ENCODE data around the gene BCAS3. TPM values are rescaled to one million over a fixed set of nuclear protein-coding genes. Genes with fewer than 3 reads are reported as not detected.

The BCAS3 gene
- total RNA-seq (10 to 100 TPM; 10.6 to 23.5 (median 18.3) TPM), polyA plus RNA-seq (1 to 10 TPM; 4.5 to 6.8 TPM)
- long read RNA-seq, donor 1, full-length matches to known transcripts: 2 of 9 reads
- long read RNA-seq, donor 1, partial matches to known transcripts: 5 of 9 reads
- long read RNA-seq, donor 1, other reads (novel, unspliced or antisense): 2 of 9 reads
- long read RNA-seq, donor 2, full-length matches to known transcripts: 1 of 18 reads
- long read RNA-seq, donor 2, partial matches to known transcripts: 9 of 18 reads
- long read RNA-seq, donor 2, other reads (novel, unspliced or antisense): 8 of 18 reads
- long read RNA-seq, donor 3, full-length matches to known transcripts: 6 of 10 reads
- long read RNA-seq, donor 3, partial matches to known transcripts: 3 of 10 reads
- long read RNA-seq, donor 3, other reads (novel, unspliced or antisense): 1 of 10 reads

DNA sequence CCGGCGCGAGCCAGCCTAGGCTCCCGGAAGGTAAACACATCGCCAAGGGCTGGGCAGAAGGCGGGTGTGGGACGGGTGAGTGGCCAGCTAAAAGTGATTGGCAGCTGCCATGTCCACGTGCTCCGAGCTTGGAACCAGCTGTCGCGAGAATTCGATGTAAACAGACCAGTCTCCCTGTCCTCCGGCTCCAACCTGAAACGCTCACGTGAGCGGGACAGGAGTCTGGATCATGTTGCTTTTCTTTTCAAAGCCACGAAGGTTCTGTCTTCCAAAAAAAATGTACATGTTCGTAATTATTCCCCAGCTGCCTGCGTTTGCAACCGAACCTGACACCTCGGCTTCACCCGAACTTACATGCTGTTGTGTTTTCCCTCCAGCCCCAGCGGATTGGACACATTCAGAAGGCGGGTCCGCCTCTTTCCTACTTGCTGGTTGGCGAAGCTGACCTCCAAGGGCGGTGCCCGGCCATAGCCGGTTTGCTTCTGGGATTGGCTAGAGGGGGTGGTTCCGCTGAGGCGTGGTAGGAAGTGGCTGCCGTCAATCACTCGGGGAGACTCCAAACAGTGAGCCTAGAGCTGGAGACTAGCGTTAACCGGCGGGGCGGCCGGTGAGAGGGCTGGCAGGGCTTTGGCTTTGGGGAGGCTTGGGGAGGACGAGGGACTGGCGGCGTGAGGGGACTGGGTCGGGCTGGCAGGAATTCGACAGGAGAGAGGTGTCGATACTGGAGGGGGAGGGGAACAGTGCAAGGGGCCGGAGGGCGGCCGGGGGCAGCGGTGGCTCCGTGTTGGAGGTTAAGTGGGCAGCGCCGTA lies at the start of gene BCAS3:
BCAS3 (plus strand) TSS at position 544 of the 810 bp plus-strand sequence.
- no peaks in the 10 kb centered on the region for H3K9me3 ChIP-seq
- peaks cover 0 to 18% (median 8%) of the 10 kb centered on the region in 12 donors for H3K4me1 ChIP-seq
- intact Hi-C loops (cut with DNase I): loop anchor here in 1 of 10 donors (1.0 kb wide), 1 partner anchor 78 kb away; no protein-coding TSS in a partner anchor
- peaks cover 0 to 18% (median 11%) of the 10 kb centered on the region in 9 donors for H3K36me3 ChIP-seq
- peak; percentile 99 for ATAC-seq
- no peaks in the 10 kb centered on the region for H3K27me3 ChIP-seq
- 0 to 1% (median 0%) methylated on average over 50 to 51 of the region's 51 CpGs for WGBS, 4 donors
- DNase-seq: peak; percentile 98 to 99 (median 99)
- peak; percentile 83 to 98 for TF ChIP-seq POLR2A (IDR thresholded peaks at IDR 0.05)
- TF ChIP-seq, protein P1, sequence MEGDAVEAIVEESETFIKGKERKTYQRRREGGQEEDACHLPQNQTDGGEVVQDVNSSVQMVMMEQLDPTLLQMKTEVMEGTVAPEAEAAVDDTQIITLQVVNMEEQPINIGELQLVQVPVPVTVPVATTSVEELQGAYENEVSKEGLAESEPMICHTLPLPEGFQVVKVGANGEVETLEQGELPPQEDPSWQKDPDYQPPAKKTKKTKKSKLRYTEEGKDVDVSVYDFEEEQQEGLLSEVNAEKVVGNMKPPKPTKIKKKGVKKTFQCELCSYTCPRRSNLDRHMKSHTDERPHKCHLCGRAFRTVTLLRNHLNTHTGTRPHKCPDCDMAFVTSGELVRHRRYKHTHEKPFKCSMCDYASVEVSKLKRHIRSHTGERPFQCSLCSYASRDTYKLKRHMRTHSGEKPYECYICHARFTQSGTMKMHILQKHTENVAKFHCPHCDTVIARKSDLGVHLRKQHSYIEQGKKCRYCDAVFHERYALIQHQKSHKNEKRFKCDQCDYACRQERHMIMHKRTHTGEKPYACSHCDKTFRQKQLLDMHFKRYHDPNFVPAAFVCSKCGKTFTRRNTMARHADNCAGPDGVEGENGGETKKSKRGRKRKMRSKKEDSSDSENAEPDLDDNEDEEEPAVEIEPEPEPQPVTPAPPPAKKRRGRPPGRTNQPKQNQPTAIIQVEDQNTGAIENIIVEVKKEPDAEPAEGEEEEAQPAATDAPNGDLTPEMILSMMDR (IDR thresholded peaks at IDR 0.05): no peak
- H3K27ac ChIP-seq: peak within 1 kb of the TSS in 11 of 12 donors; percentile 40 to 86 (median 78)
- peak within 1 kb of the TSS; percentile 63 to 96 (median 82) for H3K4me3 ChIP-seq

DNA sequence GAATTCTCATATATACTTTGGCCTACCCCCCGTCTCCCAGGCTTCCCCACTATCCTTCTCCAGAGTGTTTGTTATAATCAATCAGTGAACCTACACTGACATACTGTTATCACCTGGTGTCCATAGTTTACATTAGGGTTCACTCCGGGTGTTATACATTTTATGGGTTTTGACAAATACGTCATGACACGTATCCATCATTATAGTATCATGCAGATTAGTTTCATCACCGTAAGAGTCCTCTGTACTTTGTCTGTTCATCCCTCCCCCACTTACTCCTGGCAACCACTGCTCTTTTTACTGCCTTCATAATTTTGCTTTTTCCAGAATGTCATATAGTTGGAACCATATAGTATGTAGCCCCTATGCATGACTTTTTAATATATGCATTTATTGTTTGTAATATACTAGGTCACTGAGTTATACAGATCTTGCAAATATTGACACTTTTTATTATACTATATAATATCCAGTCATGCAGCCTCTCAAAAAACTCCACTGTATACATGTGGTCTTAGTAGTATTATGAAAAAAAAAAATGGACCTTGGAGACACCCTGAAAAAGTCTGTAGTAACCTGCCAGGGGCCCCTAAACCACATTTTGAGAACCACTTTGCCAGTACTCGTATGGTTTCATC lies 49.3 kb upstream of the BCAS3 start:
- TF ChIP-seq, protein P1 (IDR thresholded peaks at IDR 0.05): no peak
- no peak for TF ChIP-seq POLR2A (IDR thresholded peaks at IDR 0.05)
- intact Hi-C loops (cut with DNase I): no loop called here
- Histone ChIP-seq H3K27ac (no peak overlapping the region), H3K36me3 (peaks cover 0 to 52% (median 40%) of the 10 kb centered on the region in 9 donors), H3K9me3 (no peaks in the 10 kb centered on the region), H3K4me3 (no peak overlapping the region), H3K27me3 (no peaks in the 10 kb centered on the region), H3K4me1 (peaks cover 0 to 13% (median 2%) of the 10 kb centered on the region in 12 donors)
- DNase-seq (no peak), ATAC-seq (no peak)
- WGBS, 4 donors: 91 to 95% (median 93%) methylated on average over 6 of the region's 6 CpGs

DNA sequence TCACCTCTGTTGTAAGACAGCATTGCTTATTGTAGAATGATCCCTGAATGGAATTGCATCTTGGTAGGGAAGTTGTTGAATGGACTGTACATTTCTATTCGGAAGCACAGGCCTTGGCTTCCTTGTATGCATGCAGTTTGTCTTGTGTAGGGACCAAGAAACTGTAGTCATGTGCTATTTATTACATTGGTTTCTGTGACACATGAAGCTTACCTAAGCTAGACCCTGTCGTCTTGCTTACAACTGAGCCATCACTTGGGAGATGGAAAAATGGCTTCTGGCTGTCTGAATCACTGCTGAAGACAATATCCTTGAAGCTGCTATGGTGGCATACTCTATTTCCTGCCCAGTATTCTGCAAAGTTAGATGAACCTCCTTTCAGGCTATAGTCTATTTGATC lies 48.5 kb upstream of the BCAS3 start:
- no peak overlapping the region for H3K4me3 ChIP-seq
- DNase-seq (no peak), ATAC-seq (no peak)
- H3K4me1 ChIP-seq: peaks cover 0 to 13% (median 2%) of the 10 kb centered on the region in 12 donors
- H3K36me3 ChIP-seq: peaks cover 0 to 55% (median 43%) of the 10 kb centered on the region in 9 donors
- 77 to 95% (median 90%) methylated on average over 2 of the region's 2 CpGs for WGBS, 4 donors
- H3K27ac ChIP-seq: no peak overlapping the region
- TF ChIP-seq POLR2A (IDR thresholded peaks at IDR 0.05): no peak
- TF ChIP-seq, protein P1 (IDR thresholded peaks at IDR 0.05): no peak
- H3K27me3 ChIP-seq: no peaks in the 10 kb centered on the region
- intact Hi-C loops (cut with DNase I): no loop called here
- no peaks in the 10 kb centered on the region for H3K9me3 ChIP-seq

All from heart left ventricle (tissue), 16 donors.